H1 (cell line): ENCODE measurements around the gene TSPAN5. TPM values are rescaled to one million over a fixed set of nuclear protein-coding genes. Genes with fewer than 3 reads are reported as not detected.

ENCODE experiments used
- CBX8 ChIP-seq: fragments of 300-800, 300-1000 bp; sonication (generic); IDR thresholded peaks from 2 replicates; pipeline ENCODE4 v1.7.1; 2016; ENCODE audit warnings: low read depth, low read length, borderline replicate concordance
- CREB1 ChIP-seq: IDR thresholded peaks from 2 replicates; pipeline ENCODE4 v1.6.1; 2012; ENCODE audit warnings: inconsistent platforms
- CTBP2 ChIP-seq: IDR thresholded peaks from 2 replicates; pipeline ENCODE4 v1.7.0; 2011; ENCODE audit warnings: borderline replicate concordance, mild to moderate bottlenecking, moderate library complexity, mixed read lengths, low read length; ENCODE audit not compliant: insufficient read depth, insufficient read length
- GABPA ChIP-seq: IDR thresholded peaks from 2 replicates; pipeline ENCODE4 v1.6.1; 2011; ENCODE audit warnings: mild to moderate bottlenecking, low read length, moderate library complexity, borderline replicate concordance; ENCODE audit not compliant: insufficient read depth
- RAD21 ChIP-seq, 2 experiments: IDR thresholded peaks in 1 of 2; conservative IDR thresholded peaks in 1 of 2; 2 replicates each; pipeline ENCODE4 v1.6.1; 2011; ENCODE audit warnings: low read depth in 2 of 2, low read length in 2 of 2, improper control_type of control experiment in 1 of 2, inconsistent platforms in 1 of 2, mild to moderate bottlenecking in 1 of 2, moderate library complexity in 1 of 2
- polyA plus RNA-seq, 7 experiments: library from polyadenylated mRNA; depleted of rRNA in 3 of 7; stranded (reverse) in 5 of 7; unstranded in 2 of 7; fragments of >200 nt in 5 of 7; fragments of 200-250 nt in 2 of 7; gene quantifications; 1 replicate in 5 of 7; 2 replicates in 1 of 7; 4 replicates in 1 of 7; pipeline versions ENCODE4 v1.2.1 to v1.2.3, GENCODE V29; 2011 to 2013; ENCODE audit warnings: missing spikeins in 2 of 7, mixed read lengths in 2 of 7
- total RNA-seq: library from RNA; stranded (reverse); fragmentation: NEBNext Ultra II Directional; extraction: Animal tissue kit (Norgen Biotek cat#: 25700); gene quantifications from 2 replicates; pipeline ENCODE4 v1.2.1, GENCODE V29; 2021
- TF ChIP-seq, protein P1 (sequence below): fragments of 300-600 bp; sonication (generic); IDR thresholded peaks from 2 replicates; pipeline ENCODE4 v1.7.1; 2012; ENCODE audit warnings: low read length, moderate library complexity, mild to moderate bottlenecking, inconsistent platforms; ENCODE audit not compliant: insufficient replicate concordance
- TF ChIP-seq, protein P2 (sequence below), 3 experiments: IDR thresholded peaks; 1 replicate in 2 of 3; 2 replicates in 1 of 3; pipeline versions ENCODE4 v1.5.1 to v1.6.1; 2011; ENCODE audit warnings: low read length in 3 of 3, mild to moderate bottlenecking in 3 of 3, inconsistent platforms in 2 of 3, low read depth in 1 of 3, moderate library complexity in 1 of 3; ENCODE audit not compliant: insufficient read depth in 1 of 3; ENCODE audit errors: control extremely low read depth in 1 of 3

The TSPAN5 gene
- total and polyA plus RNA-seq, 2 of the 8 experiments (the other 6 are each of a cell fraction or from before 2014, with no cell fraction given), result 17.6 to 21.2 TPM

DNA sequence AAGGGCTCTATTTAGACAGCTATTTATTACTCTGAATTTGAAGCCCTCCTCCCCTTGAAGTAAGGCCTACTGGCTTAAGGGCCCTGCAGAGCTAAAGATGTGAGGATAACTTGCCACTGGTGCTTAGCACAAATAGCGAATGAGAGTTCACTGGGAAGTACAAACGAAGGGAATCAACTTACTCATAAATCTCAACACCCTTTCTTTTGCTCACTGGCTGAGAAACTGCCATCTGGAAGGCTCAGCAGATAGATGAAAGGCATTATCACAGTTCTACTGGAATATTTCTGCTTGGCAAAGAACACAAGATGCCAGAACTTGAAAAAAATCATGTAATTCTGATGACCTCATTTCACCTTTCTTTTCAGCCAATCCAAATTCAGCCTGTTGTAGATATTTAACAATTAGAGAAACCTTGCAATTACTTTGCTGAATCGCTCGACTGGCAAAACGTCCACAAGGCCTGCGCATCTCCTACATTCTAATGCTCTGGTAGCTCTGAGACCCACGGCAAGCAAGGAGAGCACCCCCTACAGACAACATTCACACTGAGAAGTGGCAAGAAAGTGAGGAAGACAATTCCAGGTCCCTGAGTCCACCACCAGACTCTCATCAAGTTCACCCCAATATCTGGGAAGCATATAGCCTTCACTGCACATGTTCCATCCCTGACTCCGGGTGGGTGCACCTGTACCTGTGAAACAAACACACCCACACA lies 27.5 kb downstream of the TSPAN5 start (continued):
- TF ChIP-seq, protein P1, sequence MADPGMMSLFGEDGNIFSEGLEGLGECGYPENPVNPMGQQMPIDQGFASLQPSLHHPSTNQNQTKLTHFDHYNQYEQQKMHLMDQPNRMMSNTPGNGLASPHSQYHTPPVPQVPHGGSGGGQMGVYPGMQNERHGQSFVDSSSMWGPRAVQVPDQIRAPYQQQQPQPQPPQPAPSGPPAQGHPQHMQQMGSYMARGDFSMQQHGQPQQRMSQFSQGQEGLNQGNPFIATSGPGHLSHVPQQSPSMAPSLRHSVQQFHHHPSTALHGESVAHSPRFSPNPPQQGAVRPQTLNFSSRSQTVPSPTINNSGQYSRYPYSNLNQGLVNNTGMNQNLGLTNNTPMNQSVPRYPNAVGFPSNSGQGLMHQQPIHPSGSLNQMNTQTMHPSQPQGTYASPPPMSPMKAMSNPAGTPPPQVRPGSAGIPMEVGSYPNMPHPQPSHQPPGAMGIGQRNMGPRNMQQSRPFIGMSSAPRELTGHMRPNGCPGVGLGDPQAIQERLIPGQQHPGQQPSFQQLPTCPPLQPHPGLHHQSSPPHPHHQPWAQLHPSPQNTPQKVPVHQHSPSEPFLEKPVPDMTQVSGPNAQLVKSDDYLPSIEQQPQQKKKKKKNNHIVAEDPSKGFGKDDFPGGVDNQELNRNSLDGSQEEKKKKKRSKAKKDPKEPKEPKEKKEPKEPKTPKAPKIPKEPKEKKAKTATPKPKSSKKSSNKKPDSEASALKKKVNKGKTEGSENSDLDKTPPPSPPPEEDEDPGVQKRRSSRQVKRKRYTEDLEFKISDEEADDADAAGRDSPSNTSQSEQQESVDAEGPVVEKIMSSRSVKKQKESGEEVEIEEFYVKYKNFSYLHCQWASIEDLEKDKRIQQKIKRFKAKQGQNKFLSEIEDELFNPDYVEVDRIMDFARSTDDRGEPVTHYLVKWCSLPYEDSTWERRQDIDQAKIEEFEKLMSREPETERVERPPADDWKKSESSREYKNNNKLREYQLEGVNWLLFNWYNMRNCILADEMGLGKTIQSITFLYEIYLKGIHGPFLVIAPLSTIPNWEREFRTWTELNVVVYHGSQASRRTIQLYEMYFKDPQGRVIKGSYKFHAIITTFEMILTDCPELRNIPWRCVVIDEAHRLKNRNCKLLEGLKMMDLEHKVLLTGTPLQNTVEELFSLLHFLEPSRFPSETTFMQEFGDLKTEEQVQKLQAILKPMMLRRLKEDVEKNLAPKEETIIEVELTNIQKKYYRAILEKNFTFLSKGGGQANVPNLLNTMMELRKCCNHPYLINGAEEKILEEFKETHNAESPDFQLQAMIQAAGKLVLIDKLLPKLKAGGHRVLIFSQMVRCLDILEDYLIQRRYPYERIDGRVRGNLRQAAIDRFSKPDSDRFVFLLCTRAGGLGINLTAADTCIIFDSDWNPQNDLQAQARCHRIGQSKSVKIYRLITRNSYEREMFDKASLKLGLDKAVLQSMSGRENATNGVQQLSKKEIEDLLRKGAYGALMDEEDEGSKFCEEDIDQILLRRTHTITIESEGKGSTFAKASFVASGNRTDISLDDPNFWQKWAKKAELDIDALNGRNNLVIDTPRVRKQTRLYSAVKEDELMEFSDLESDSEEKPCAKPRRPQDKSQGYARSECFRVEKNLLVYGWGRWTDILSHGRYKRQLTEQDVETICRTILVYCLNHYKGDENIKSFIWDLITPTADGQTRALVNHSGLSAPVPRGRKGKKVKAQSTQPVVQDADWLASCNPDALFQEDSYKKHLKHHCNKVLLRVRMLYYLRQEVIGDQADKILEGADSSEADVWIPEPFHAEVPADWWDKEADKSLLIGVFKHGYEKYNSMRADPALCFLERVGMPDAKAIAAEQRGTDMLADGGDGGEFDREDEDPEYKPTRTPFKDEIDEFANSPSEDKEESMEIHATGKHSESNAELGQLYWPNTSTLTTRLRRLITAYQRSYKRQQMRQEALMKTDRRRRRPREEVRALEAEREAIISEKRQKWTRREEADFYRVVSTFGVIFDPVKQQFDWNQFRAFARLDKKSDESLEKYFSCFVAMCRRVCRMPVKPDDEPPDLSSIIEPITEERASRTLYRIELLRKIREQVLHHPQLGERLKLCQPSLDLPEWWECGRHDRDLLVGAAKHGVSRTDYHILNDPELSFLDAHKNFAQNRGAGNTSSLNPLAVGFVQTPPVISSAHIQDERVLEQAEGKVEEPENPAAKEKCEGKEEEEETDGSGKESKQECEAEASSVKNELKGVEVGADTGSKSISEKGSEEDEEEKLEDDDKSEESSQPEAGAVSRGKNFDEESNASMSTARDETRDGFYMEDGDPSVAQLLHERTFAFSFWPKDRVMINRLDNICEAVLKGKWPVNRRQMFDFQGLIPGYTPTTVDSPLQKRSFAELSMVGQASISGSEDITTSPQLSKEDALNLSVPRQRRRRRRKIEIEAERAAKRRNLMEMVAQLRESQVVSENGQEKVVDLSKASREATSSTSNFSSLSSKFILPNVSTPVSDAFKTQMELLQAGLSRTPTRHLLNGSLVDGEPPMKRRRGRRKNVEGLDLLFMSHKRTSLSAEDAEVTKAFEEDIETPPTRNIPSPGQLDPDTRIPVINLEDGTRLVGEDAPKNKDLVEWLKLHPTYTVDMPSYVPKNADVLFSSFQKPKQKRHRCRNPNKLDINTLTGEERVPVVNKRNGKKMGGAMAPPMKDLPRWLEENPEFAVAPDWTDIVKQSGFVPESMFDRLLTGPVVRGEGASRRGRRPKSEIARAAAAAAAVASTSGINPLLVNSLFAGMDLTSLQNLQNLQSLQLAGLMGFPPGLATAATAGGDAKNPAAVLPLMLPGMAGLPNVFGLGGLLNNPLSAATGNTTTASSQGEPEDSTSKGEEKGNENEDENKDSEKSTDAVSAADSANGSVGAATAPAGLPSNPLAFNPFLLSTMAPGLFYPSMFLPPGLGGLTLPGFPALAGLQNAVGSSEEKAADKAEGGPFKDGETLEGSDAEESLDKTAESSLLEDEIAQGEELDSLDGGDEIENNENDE, result no peak
- TF ChIP-seq GABPA (no peak), CTBP2 (no peak), CREB1 (no peak), CBX8 (no peak), RAD21 (IDR thresholded peaks at IDR 0.05 in 1 of 2, conservative IDR thresholded peaks at IDR 0.05 in 1 of 2; ENCODE audit: low read depth in 2 of 2, low read length in 2 of 2) (peak; percentile 43 to 62)
- TF ChIP-seq, protein P2, sequence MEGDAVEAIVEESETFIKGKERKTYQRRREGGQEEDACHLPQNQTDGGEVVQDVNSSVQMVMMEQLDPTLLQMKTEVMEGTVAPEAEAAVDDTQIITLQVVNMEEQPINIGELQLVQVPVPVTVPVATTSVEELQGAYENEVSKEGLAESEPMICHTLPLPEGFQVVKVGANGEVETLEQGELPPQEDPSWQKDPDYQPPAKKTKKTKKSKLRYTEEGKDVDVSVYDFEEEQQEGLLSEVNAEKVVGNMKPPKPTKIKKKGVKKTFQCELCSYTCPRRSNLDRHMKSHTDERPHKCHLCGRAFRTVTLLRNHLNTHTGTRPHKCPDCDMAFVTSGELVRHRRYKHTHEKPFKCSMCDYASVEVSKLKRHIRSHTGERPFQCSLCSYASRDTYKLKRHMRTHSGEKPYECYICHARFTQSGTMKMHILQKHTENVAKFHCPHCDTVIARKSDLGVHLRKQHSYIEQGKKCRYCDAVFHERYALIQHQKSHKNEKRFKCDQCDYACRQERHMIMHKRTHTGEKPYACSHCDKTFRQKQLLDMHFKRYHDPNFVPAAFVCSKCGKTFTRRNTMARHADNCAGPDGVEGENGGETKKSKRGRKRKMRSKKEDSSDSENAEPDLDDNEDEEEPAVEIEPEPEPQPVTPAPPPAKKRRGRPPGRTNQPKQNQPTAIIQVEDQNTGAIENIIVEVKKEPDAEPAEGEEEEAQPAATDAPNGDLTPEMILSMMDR (IDR thresholded peaks at IDR 0.05; ENCODE audit: control extremely low read depth in 1 of 3, insufficient read depth in 1 of 3, low read depth in 1 of 3, low read length in 3 of 3), result peak; percentile 31 to 55 (median 41)
